Smooth muscle cell (in vitro differentiated cells): ENCODE measurements around the gene ITGB4. TPM values are rescaled to one million over a fixed set of nuclear protein-coding genes. Genes with fewer than 3 reads are reported as not detected.

Source experiments
- DNase-seq: peaks from one replicate; lab custom pipeline; 2025; ENCODE audit not compliant: unreplicated experiment; lab: John Stamatoyannopoulos, UW
- H2AFZ ChIP-seq: fragments of 200-600 bp; sonication (generic); 2 replicates; pipeline ENCODE4 v1.6.0; 2016; ENCODE audit warnings: antibody characterized with exemption, low read depth, mild to moderate bottlenecking
- H3F3A ChIP-seq: fragments of 200-600 bp; sonication (generic); 2 replicates; pipeline ENCODE4 v1.6.0; 2017; ENCODE audit warnings: antibody characterized with exemption, low read depth
- H3K27ac ChIP-seq: fragments of 200-600 bp; sonication (generic); 2 replicates; pipeline ENCODE4 v1.5.1; 2016; ENCODE audit warnings: low read depth, mild to moderate bottlenecking
- H3K27me3 ChIP-seq: fragments of 200-600 bp; sonication (generic); 2 replicates; pipeline ENCODE4 v1.6.1; 2016; ENCODE audit warnings: low read depth, mild to moderate bottlenecking
- H3K36me3 ChIP-seq: fragments of 200-600 bp; sonication (generic); 2 replicates; pipeline ENCODE4 v1.5.1; 2016; ENCODE audit warnings: low read depth
- H3K4me1 ChIP-seq: fragments of 200-600 bp; sonication (generic); 2 replicates; pipeline ENCODE4 v1.5.1; 2016; ENCODE audit warnings: low read depth
- H3K4me2 ChIP-seq: fragments of 200-600 bp; sonication (generic); 2 replicates; pipeline ENCODE4 v1.6.0; 2016; ENCODE audit warnings: mild to moderate bottlenecking
- H3K4me3 ChIP-seq: fragments of 200-600 bp; sonication (generic); 2 replicates; pipeline ENCODE4 v1.5.1; 2016; ENCODE audit warnings: mild to moderate bottlenecking
- H3K79me2 ChIP-seq: fragments of 200-600 bp; sonication (generic); 2 replicates; pipeline ENCODE4 v1.6.0; 2016; ENCODE audit warnings: low read depth, mild to moderate bottlenecking
- H3K9ac ChIP-seq: fragments of 200-600 bp; sonication (generic); 2 replicates; pipeline ENCODE4 v1.6.0; 2016; ENCODE audit warnings: low read depth
- H3K9me3 ChIP-seq: fragments of 200-600 bp; sonication (generic); replicated peaks from 2 replicates; pipeline ENCODE4 v1.5.1; 2016; ENCODE audit warnings: low read depth
- H4K20me1 ChIP-seq: fragments of 200-600 bp; sonication (generic); 2 replicates; pipeline ENCODE4 v1.6.0; 2016; ENCODE audit warnings: low read depth
- WGBS: methylation state at CpG from one replicate; pipeline ENCODE4 v1.1.7; 2016; ENCODE audit warnings: low lambda C conversion rate; 5-methylcytosine and 5-hydroxymethylcytosine counted together
- polyA plus RNA-seq: library from polyadenylated mRNA; unstranded; fragments of >200 nt; fragmentation: Nextera tagmentation; extraction: Ambion mirVana; gene quantifications from 2 replicates; pipeline ENCODE4 v1.2.1, GENCODE V29; 2016
- total RNA-seq: library from RNA; depleted of rRNA; stranded (reverse); fragments of >200 nt; gene quantifications from 2 replicates; pipeline ENCODE4 v1.2.3, GENCODE V29; 2014
- TF ChIP-seq, protein P1 (sequence below): fragments of 200-600 bp; sonication (generic); IDR thresholded peaks from 2 replicates; pipeline ENCODE4 v1.5.1; 2017; ENCODE audit warnings: borderline replicate concordance, mild to moderate bottlenecking, antibody characterized with exemption; ENCODE audit not compliant: insufficient read depth, poor library complexity, severe bottlenecking

Gene ITGB4
- total and polyA plus RNA-seq, 2 experiments from 2014 or later, result 47.2 to 83.8 TPM

DNA sequence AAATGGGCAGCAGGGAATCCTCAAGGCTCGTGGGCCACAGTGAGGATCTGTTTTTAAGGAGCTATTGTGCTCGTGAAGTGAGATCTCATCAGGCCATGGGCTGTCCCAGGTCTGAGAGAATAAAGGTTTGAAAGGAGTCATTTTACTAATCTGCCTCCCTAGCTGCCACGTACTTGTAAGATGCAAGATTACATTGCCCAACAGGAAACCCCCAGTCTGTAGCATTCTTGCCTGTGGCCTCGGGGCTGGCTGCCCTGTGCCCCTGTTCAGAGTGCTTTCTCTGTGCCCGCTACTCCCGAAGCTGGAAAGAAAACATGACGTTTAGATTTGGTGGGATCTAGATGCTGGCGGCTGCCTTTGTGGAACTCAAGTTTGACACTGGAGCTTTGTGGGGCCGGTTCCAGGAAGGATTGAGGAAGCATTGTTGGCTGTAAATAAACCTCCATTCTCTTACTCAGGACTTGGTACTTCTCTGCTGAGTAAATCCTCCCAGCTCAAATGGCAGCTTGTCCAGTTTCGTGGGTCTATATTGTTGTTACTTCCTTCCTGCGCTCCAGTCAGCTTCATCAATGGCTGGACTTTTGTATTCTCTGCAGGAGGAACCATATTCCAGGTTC is 32.9 kb upstream of the ITGB4 start:
- DNase-seq, result no peak
- H3K9ac ChIP-seq, result peak overlapping the region; percentile 54
- no peaks in the 10 kb centered on the region for H3K9me3 ChIP-seq
- H3K27me3 ChIP-seq, result no peaks in the 10 kb centered on the region
- H3K4me1 ChIP-seq, result peaks cover 27% of the 10 kb centered on the region
- H3F3A ChIP-seq, result peaks cover 11% of the 10 kb centered on the region
- H3K36me3 ChIP-seq, result no peaks in the 10 kb centered on the region
- peaks cover 60% of the 10 kb centered on the region for H3K79me2 ChIP-seq
- H3K27ac ChIP-seq, result peak overlapping the region; percentile 89
- no peak overlapping the region for H2AFZ ChIP-seq
- H3K4me2 ChIP-seq, result no peak overlapping the region
- 85% methylated on average over 11 of the region's 11 CpGs for WGBS
- H4K20me1 ChIP-seq, result peaks cover 92% of the 10 kb centered on the region
- H3K4me3 ChIP-seq, result no peak overlapping the region
- TF ChIP-seq, protein P1, sequence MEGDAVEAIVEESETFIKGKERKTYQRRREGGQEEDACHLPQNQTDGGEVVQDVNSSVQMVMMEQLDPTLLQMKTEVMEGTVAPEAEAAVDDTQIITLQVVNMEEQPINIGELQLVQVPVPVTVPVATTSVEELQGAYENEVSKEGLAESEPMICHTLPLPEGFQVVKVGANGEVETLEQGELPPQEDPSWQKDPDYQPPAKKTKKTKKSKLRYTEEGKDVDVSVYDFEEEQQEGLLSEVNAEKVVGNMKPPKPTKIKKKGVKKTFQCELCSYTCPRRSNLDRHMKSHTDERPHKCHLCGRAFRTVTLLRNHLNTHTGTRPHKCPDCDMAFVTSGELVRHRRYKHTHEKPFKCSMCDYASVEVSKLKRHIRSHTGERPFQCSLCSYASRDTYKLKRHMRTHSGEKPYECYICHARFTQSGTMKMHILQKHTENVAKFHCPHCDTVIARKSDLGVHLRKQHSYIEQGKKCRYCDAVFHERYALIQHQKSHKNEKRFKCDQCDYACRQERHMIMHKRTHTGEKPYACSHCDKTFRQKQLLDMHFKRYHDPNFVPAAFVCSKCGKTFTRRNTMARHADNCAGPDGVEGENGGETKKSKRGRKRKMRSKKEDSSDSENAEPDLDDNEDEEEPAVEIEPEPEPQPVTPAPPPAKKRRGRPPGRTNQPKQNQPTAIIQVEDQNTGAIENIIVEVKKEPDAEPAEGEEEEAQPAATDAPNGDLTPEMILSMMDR, result no peak

GRCh38 chr17:75689441-75689873 is 31.8 kb upstream of the ITGB4 start:
- WGBS, result 74% methylated on average over 6 of the region's 6 CpGs
- H3K4me3 ChIP-seq, result no peak overlapping the region
- no peaks in the 10 kb centered on the region for H3K9me3 ChIP-seq
- peaks cover 57% of the 10 kb centered on the region for H3K79me2 ChIP-seq
- no peaks in the 10 kb centered on the region for H3K27me3 ChIP-seq
- TF ChIP-seq, protein P1, result no peak
- H3K4me2 ChIP-seq, result no peak overlapping the region
- no peak overlapping the region for H2AFZ ChIP-seq
- peak overlapping the region; percentile 89 for H3K27ac ChIP-seq
- peak overlapping the region; percentile 54 for H3K9ac ChIP-seq
- H3F3A ChIP-seq, result peaks cover 13% of the 10 kb centered on the region
- DNase-seq, result no peak
- H3K36me3 ChIP-seq, result no peaks in the 10 kb centered on the region
- peaks cover 83% of the 10 kb centered on the region for H4K20me1 ChIP-seq
- peaks cover 38% of the 10 kb centered on the region for H3K4me1 ChIP-seq

DNA sequence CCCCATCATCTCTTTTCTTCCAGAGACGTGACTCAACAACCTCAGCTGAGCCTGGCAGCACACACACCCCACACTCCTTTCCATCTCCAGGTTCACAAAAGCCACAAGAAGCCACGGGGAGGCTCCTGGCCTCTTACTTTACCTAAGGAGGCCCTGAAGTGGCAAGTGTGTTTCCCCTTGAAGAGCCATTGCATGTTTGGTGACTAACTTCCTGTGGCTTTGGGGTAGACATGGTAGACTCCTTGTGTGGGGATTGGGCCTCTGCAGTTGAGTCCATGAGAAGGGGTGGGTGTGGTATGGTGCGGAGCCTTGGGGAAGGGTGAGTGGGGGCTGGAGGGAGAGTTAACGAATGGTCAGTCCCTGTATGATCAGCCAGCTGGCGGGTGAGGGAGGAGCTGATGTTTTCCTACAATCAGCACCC is 29.9 kb upstream of the ITGB4 start:
- peaks cover 38% of the 10 kb centered on the region for H3K4me1 ChIP-seq
- TF ChIP-seq, protein P1, result no peak
- H3K36me3 ChIP-seq, result no peaks in the 10 kb centered on the region
- H2AFZ ChIP-seq, result no peak overlapping the region
- H3F3A ChIP-seq, result peaks cover 13% of the 10 kb centered on the region
- peaks cover 43% of the 10 kb centered on the region for H3K79me2 ChIP-seq
- H3K9me3 ChIP-seq, result no peaks in the 10 kb centered on the region
- no peaks in the 10 kb centered on the region for H3K27me3 ChIP-seq
- H3K9ac ChIP-seq, result peak overlapping the region; percentile 35
- no peak for DNase-seq
- no peak overlapping the region for H3K4me2 ChIP-seq
- peaks cover 67% of the 10 kb centered on the region for H4K20me1 ChIP-seq
- peak overlapping the region; percentile 89 for H3K27ac ChIP-seq
- 78% methylated on average over 5 of the region's 5 CpGs for WGBS
- no peak overlapping the region for H3K4me3 ChIP-seq
